Neuron (in vitro differentiated cells): ENCODE data around the gene SERTM1.

Experiments
- H2AFZ ChIP-seq: one replicate; pipeline ENCODE4 v1.6.1; 2013; ENCODE audit warnings: low read depth, mild to moderate bottlenecking, inconsistent platforms, low read length, moderate library complexity
- H3K27me3 ChIP-seq: one replicate; pipeline ENCODE4 v1.6.1; 2013; ENCODE audit warnings: low read length; ENCODE audit not compliant: insufficient read depth
- H3K36me3 ChIP-seq: one replicate; pipeline ENCODE4 v1.6.1; 2013; ENCODE audit warnings: low read length; ENCODE audit not compliant: insufficient read depth
- H3K4me1 ChIP-seq: one replicate; pipeline ENCODE4 v1.6.1; 2013; ENCODE audit warnings: low read length; ENCODE audit not compliant: insufficient read depth
- H3K4me3 ChIP-seq: 2 replicates; pipeline ENCODE4 v1.5.1; 2013; ENCODE audit warnings: mild to moderate bottlenecking, low read length, moderate library complexity
- H3K9me3 ChIP-seq: one replicate; pipeline ENCODE4 v1.6.1; 2013; ENCODE audit warnings: low read length

SERTM1 gene

GRCh38 chr13:36681894-36682624 is 8.2 kb downstream of the SERTM1 start:
- no peaks in the 10 kb centered on the region for H3K4me1 ChIP-seq
- H2AFZ ChIP-seq = no peak overlapping the region
- no peaks in the 10 kb centered on the region for H3K36me3 ChIP-seq
- no peaks in the 10 kb centered on the region for H3K9me3 ChIP-seq
- H3K27me3 ChIP-seq = peaks cover 12% of the 10 kb centered on the region
- no peak overlapping the region for H3K4me3 ChIP-seq

DNA sequence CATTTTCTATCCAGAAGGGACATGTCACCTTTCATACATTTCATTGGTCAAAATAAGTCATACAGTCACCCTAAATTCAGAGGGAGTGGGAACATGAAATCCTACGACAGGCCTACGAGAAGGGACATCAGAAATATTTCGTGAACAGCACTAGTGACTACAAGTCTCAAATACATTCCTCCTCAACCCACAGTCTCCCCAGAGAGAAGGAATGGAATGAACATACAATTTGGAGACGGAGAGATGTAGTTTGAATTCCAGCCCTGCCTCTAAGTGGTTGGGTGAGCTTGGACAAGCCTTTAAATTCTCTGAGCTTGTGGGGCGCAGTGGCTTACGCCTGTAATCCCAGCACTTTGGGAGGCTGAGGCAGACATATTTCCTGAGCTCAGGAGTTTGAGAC is 9.9 kb downstream of the SERTM1 start:
- no peak overlapping the region for H2AFZ ChIP-seq
- no peaks in the 10 kb centered on the region for H3K36me3 ChIP-seq
- H3K4me1 ChIP-seq = no peaks in the 10 kb centered on the region
- H3K27me3 ChIP-seq = peaks cover 5% of the 10 kb centered on the region
- H3K9me3 ChIP-seq = no peaks in the 10 kb centered on the region
- no peak overlapping the region for H3K4me3 ChIP-seq

DNA sequence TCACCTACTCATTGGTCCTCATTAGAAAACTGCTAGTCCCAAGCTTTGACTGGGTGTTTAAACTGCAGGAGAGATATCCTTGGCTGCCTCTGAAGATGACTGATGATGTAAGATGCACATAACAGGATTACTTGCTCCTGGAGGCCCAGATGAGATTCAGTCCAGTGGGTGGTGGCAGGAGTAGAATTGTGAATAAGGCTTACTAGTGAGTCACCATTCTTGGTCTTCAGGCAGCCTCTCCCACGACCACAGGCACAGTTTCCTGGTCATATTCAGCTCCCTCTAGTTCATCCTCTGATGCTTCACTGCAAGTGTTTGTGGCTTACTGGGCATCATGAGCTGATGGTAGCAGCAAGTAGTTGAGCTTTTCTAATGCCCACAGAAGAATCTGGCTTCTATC is 12.1 kb downstream of the SERTM1 start:
- Histone ChIP-seq H3K4me1 (no peaks in the 10 kb centered on the region), H2AFZ (no peak overlapping the region), H3K9me3 (no peaks in the 10 kb centered on the region), H3K4me3 (no peak overlapping the region), H3K27me3 (peaks cover 2% of the 10 kb centered on the region), H3K36me3 (no peaks in the 10 kb centered on the region)

DNA sequence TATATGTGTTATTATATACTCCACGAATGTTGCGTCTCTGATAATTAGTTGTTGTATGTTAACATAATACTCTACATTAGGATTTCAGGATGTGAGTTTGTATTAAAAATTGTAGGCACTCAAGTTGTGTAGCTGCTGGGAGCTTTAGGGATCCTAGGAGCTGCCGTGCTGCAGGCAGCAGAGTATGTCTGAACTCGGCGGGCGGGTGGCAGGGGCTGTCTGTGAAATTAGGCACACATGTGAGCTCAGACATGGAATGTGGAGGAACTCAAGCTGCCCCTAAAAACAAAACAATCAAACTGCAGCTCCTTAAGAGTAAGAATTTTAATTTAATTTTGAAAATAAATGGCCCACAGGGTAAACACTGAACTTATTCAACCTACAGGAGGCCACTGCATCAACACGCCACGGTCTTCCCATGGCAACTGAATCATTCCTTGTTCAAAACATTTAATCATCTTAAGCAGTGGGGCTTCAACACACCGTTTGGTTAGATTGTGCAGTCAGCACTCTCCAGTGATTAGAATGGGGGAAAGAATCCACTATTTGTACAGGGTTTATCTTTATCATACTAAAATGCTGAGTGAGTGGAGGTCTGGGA is 22.7 kb downstream of the SERTM1 start:
- H3K27me3 ChIP-seq = no peaks in the 10 kb centered on the region
- H3K4me3 ChIP-seq = no peak overlapping the region
- H3K4me1 ChIP-seq = no peaks in the 10 kb centered on the region

GRCh38 chr13:36700170-36700569 is 26.4 kb downstream of the SERTM1 start:
- no peaks in the 10 kb centered on the region for H3K4me1 ChIP-seq
- H3K4me3 ChIP-seq = no peak overlapping the region
- no peaks in the 10 kb centered on the region for H3K9me3 ChIP-seq
- H3K27me3 ChIP-seq = peaks cover 2% of the 10 kb centered on the region
- H2AFZ ChIP-seq = no peak overlapping the region
- H3K36me3 ChIP-seq = no peaks in the 10 kb centered on the region

More for the DNA sequence above, 22.7 kb downstream of the SERTM1 start:
- Histone ChIP-seq H3K36me3 (no peaks in the 10 kb centered on the region), H2AFZ (no peak overlapping the region), H3K9me3 (no peaks in the 10 kb centered on the region)

- no peak overlapping the region for H3K4me3 ChIP-seq
Observed at GRCh38 chr13:36706755-36707154, 32.9 kb downstream of the SERTM1 start.

GRCh38 chr13:36709136-36709890 is 35.5 kb downstream of the SERTM1 start:
- H3K4me3 ChIP-seq = no peak overlapping the region
- no peak overlapping the region for H2AFZ ChIP-seq
- no peaks in the 10 kb centered on the region for H3K9me3 ChIP-seq
- no peaks in the 10 kb centered on the region for H3K36me3 ChIP-seq
- peaks cover 6% of the 10 kb centered on the region for H3K4me1 ChIP-seq
- peaks cover under 1% of the 10 kb centered on the region for H3K27me3 ChIP-seq

More at GRCh38 chr13:36706755-36707154, 32.9 kb downstream of the SERTM1 start:
- Histone ChIP-seq H3K27me3 (peaks cover 2% of the 10 kb centered on the region), H3K36me3 (no peaks in the 10 kb centered on the region), H2AFZ (no peak overlapping the region), H3K4me1 (no peaks in the 10 kb centered on the region), H3K9me3 (no peaks in the 10 kb centered on the region)

- Histone ChIP-seq H3K4me1 (peaks cover 6% of the 10 kb centered on the region), H3K27me3 (no peaks in the 10 kb centered on the region), H3K36me3 (no peaks in the 10 kb centered on the region), H3K4me3 (no peak overlapping the region), H2AFZ (no peak overlapping the region), H3K9me3 (no peaks in the 10 kb centered on the region)
Observed at GRCh38 chr13:36710396-36710795, 36.6 kb downstream of the SERTM1 start.

DNA sequence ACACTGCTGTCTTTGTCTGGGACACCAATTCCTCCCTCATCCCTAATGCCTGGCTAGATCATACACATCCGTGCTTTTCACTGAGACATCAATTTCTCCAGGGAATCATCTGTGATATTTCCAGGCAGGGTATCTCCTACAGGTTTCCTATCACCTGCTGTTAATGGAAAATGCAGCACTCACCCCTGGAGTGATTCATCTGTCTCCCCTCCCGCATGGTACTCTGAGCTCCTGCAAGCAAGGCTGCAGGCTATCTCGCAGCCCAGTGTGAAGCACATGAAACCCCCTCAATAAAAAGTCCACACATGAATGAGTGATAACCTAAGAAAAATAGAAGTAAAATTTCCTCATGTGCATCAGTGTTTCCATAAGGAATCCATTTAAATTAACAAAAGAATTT is 38.5 kb downstream of the SERTM1 start:
- Histone ChIP-seq H3K4me1 (peaks cover 17% of the 10 kb centered on the region), H3K4me3 (no peak overlapping the region), H3K9me3 (no peaks in the 10 kb centered on the region), H3K27me3 (no peaks in the 10 kb centered on the region), H3K36me3 (no peaks in the 10 kb centered on the region), H2AFZ (no peak overlapping the region)

GRCh38 chr13:36712770-36713169 is 39.0 kb downstream of the SERTM1 start:
- no peaks in the 10 kb centered on the region for H3K36me3 ChIP-seq
- H2AFZ ChIP-seq = no peak overlapping the region
- peaks cover 17% of the 10 kb centered on the region for H3K4me1 ChIP-seq
- H3K4me3 ChIP-seq = no peak overlapping the region
- no peaks in the 10 kb centered on the region for H3K27me3 ChIP-seq
- no peaks in the 10 kb centered on the region for H3K9me3 ChIP-seq

DNA sequence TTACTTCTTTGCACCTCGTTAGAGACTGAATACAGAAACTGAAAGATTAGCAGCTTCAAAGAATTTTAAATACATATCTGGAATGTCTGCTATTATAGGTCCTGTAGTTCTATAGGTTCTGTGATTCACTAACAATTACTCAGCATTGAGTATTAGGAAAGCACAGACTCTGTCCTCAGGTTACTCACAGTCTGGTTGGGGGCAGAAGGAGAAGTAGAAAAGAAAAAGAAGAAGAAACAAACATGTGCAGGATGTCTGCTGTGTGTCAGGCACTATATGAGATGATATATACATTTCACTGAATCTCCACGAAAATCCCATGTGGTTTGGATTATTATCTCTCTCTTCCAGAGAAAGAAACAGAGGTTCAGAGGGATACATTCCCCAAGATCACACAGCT is 40.1 kb downstream of the SERTM1 start:
- no peaks in the 10 kb centered on the region for H3K27me3 ChIP-seq
- no peak overlapping the region for H2AFZ ChIP-seq
- no peaks in the 10 kb centered on the region for H3K36me3 ChIP-seq
- no peaks in the 10 kb centered on the region for H3K9me3 ChIP-seq
- no peak overlapping the region for H3K4me3 ChIP-seq
- H3K4me1 ChIP-seq = peaks cover 17% of the 10 kb centered on the region

DNA sequence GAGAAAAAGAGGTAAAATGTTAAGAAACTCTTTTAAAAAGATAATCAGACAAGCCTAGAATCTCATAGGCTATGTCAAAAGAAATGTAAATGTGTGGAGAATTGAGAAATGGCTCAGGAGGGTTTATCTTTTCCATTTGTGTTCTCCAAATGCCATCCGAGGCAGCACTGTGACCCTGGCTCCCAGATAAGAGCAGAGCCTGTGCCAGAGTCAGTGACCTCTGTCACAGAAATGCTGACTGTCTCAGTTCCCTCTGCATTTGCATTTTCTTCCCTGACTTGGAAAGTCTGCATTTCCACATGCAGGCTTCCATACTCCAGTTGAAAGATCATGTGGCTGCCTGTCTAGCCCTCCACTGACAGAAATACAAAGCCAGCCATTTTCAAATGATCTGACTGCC is 42.0 kb downstream of the SERTM1 start:
- H3K9me3 ChIP-seq = no peaks in the 10 kb centered on the region
- no peak overlapping the region for H2AFZ ChIP-seq
- H3K4me1 ChIP-seq = peaks cover 17% of the 10 kb centered on the region
- H3K4me3 ChIP-seq = no peak overlapping the region
- H3K27me3 ChIP-seq = no peaks in the 10 kb centered on the region
- H3K36me3 ChIP-seq = no peaks in the 10 kb centered on the region

DNA sequence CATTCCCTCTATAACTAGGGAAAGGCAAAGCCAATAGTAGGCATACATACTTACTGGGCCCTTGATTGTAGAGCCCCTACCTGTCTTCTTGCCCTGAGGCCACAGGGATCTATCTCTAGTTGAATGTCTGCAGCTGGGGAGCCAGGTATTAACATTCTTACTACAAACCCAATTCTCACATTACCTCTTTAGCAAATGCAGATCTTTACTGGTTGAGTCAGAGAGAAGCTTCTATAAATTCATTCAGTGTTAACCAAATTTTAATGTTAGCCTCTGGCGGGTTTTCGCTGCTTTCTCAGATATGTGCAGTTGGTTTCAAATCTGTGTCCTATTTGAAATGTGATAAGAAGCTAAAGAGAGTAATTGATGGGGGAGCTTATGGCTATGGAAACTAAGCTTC is 43.2 kb downstream of the SERTM1 start:
- peaks cover 17% of the 10 kb centered on the region for H3K4me1 ChIP-seq
- no peaks in the 10 kb centered on the region for H3K36me3 ChIP-seq
- no peaks in the 10 kb centered on the region for H3K9me3 ChIP-seq
- H3K27me3 ChIP-seq = no peaks in the 10 kb centered on the region
- no peak overlapping the region for H3K4me3 ChIP-seq
- H2AFZ ChIP-seq = no peak overlapping the region
